Measurements from ENCODE around the gene MBD5.

Gene MBD5

DNA sequence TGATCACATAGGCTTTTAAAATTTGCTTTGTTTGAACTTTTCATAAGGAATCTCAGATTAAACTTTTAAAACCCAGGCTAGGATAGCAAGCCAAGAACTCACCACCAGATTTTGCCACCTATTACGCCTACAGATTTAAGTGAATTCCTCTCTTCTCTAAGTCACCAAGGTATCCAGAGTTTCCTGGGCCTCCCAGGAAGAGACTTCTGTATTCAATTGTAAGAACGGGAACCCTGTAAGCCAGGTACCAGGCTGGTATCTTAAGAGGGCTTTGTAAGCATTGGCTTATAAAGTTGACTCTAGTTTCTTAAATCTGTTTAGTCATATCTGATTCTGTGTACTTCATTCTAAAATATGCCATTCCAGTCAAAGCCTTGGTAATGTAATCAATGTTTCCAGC is 285.1 kb downstream of the MBD5 start:
- no peaks in the 10 kb centered on the region for H3K27me3 ChIP-seq (ENCODE audit: insufficient read depth, poor library complexity, severe bottlenecking)
- no peak for ATAC-seq (ENCODE audit: low read depth)
- no peak for DNase-seq (ENCODE audit: low spot score)
- H3K36me3 ChIP-seq (ENCODE audit: low read depth): no peaks in the 10 kb centered on the region
- no peak overlapping the region for H3K27ac ChIP-seq (ENCODE audit: poor library complexity, severe bottlenecking)
- no peak overlapping the region for H3K4me3 ChIP-seq (ENCODE audit: severe bottlenecking)
- TF ChIP-seq, protein P1, sequence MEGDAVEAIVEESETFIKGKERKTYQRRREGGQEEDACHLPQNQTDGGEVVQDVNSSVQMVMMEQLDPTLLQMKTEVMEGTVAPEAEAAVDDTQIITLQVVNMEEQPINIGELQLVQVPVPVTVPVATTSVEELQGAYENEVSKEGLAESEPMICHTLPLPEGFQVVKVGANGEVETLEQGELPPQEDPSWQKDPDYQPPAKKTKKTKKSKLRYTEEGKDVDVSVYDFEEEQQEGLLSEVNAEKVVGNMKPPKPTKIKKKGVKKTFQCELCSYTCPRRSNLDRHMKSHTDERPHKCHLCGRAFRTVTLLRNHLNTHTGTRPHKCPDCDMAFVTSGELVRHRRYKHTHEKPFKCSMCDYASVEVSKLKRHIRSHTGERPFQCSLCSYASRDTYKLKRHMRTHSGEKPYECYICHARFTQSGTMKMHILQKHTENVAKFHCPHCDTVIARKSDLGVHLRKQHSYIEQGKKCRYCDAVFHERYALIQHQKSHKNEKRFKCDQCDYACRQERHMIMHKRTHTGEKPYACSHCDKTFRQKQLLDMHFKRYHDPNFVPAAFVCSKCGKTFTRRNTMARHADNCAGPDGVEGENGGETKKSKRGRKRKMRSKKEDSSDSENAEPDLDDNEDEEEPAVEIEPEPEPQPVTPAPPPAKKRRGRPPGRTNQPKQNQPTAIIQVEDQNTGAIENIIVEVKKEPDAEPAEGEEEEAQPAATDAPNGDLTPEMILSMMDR (IDR thresholded peaks at IDR 0.05; ENCODE audit: poor library complexity, severe bottlenecking): no peak
- no peaks in the 10 kb centered on the region for H3K4me1 ChIP-seq (ENCODE audit: insufficient read depth, poor library complexity, severe bottlenecking)
- H3K9me3 ChIP-seq (ENCODE audit: severe bottlenecking): no peaks in the 10 kb centered on the region

DNA sequence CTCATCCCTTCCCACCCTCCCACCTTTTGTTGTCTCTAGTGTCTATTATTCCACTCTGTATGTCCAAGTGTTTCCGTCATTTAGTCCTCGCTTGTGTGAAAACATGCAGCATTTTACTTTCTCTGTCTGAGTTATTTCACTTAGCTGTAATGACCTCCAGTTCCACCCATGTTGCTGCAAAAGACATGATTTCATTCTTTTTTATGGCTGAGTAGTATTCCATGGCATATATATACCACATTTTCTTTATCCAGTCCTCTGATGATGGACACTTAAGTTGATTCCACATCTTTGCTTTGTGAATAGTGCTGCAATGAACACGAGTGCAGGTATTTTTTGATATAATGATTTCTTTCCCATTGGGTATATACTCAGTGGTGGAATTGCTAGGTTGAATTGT is 296.7 kb downstream of the MBD5 start:
- ATAC-seq (ENCODE audit: low read depth): no peak
- no peaks in the 10 kb centered on the region for H3K9me3 ChIP-seq (ENCODE audit: severe bottlenecking)
- DNase-seq (ENCODE audit: low spot score): no peak
- no peaks in the 10 kb centered on the region for H3K36me3 ChIP-seq (ENCODE audit: low read depth)
- no peak overlapping the region for H3K27ac ChIP-seq (ENCODE audit: poor library complexity, severe bottlenecking)
- H3K4me3 ChIP-seq (ENCODE audit: severe bottlenecking): no peak overlapping the region
- no peaks in the 10 kb centered on the region for H3K4me1 ChIP-seq (ENCODE audit: insufficient read depth, poor library complexity, severe bottlenecking)
- TF ChIP-seq, protein P1 (IDR thresholded peaks at IDR 0.05; ENCODE audit: poor library complexity, severe bottlenecking): no peak
- no peaks in the 10 kb centered on the region for H3K27me3 ChIP-seq (ENCODE audit: insufficient read depth, poor library complexity, severe bottlenecking)

DNA sequence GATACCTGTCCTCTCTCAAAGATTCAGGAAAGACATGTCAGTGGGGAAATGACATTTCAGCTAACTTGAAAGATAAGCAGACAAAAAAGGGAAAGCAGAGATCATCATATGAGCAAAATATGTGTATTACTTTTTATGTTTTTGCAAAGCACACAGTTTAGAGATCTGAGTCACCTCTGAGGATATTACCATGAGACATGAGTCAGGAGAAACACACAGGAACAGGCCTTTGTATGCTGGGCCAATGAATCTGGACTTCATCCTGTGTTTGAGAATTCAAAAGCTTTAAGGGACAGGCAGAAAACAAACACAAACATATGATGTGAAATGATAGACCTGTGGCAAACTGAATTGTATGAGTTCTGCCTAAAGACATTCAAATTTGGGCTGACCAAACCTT is 317.6 kb downstream of the MBD5 start:
- TF ChIP-seq, protein P1 (IDR thresholded peaks at IDR 0.05; ENCODE audit: poor library complexity, severe bottlenecking): no peak
- DNase-seq (ENCODE audit: low spot score) (no peak), ATAC-seq (ENCODE audit: low read depth) (peak; percentile 99)
- Histone ChIP-seq H3K27ac (ENCODE audit: poor library complexity, severe bottlenecking) (peak overlapping the region; percentile 11), H3K9me3 (ENCODE audit: severe bottlenecking) (no peaks in the 10 kb centered on the region), H3K27me3 (ENCODE audit: insufficient read depth, poor library complexity, severe bottlenecking) (no peaks in the 10 kb centered on the region), H3K36me3 (ENCODE audit: low read depth) (no peaks in the 10 kb centered on the region), H3K4me1 (ENCODE audit: insufficient read depth, poor library complexity, severe bottlenecking) (peaks cover 4% of the 10 kb centered on the region), H3K4me3 (ENCODE audit: severe bottlenecking) (no peak overlapping the region)

DNA sequence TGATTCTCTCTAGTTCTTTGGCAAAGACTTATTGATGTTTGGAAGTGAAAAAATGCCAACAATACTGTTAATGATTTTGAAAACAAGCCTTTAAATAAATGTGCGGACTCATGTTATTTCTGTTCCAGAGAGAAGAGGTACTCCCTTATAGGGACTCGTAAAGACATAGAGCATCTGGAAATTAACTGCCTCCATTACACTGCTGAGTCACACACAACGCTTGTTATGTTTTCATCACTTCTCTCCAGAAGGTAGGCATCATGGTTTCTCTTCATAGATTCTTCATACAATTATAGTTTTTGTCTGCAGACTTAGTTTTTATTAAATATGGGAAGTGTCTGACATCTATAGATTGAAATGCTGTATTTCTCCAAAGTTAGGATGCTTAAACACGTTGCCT is 321.2 kb downstream of the MBD5 start:
- no peaks in the 10 kb centered on the region for H3K27me3 ChIP-seq (ENCODE audit: insufficient read depth, poor library complexity, severe bottlenecking)
- no peak for ATAC-seq (ENCODE audit: low read depth)
- DNase-seq (ENCODE audit: low spot score): no peak
- H3K9me3 ChIP-seq (ENCODE audit: severe bottlenecking): no peaks in the 10 kb centered on the region
- H3K4me1 ChIP-seq (ENCODE audit: insufficient read depth, poor library complexity, severe bottlenecking): peaks cover 4% of the 10 kb centered on the region
- no peak overlapping the region for H3K4me3 ChIP-seq (ENCODE audit: severe bottlenecking)
- TF ChIP-seq, protein P1 (IDR thresholded peaks at IDR 0.05; ENCODE audit: poor library complexity, severe bottlenecking): no peak
- H3K36me3 ChIP-seq (ENCODE audit: low read depth): no peaks in the 10 kb centered on the region
- no peak overlapping the region for H3K27ac ChIP-seq (ENCODE audit: poor library complexity, severe bottlenecking)

DNA sequence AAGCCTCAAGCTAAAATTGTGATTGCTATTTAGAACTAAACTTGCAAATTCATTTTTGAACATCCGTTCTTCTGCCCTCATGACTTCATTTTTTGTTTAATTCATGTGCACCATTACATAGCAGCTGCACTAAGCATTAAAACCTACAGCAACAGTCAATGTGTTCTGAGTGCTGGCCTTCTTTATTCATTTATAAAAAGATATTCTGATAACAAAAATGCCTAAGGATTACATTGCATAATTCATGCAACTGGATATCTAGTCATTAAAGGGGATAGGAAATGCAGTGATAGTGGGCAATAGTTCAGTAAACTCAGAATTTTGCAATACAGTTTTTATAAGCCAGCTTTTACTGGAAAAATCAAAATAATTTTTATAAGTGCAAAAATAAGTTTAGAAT is 329.3 kb downstream of the MBD5 start:
- Histone ChIP-seq H3K36me3 (ENCODE audit: low read depth) (no peaks in the 10 kb centered on the region), H3K27me3 (ENCODE audit: insufficient read depth, poor library complexity, severe bottlenecking) (no peaks in the 10 kb centered on the region), H3K27ac (ENCODE audit: poor library complexity, severe bottlenecking) (no peak overlapping the region), H3K9me3 (ENCODE audit: severe bottlenecking) (no peaks in the 10 kb centered on the region), H3K4me1 (ENCODE audit: insufficient read depth, poor library complexity, severe bottlenecking) (no peaks in the 10 kb centered on the region), H3K4me3 (ENCODE audit: severe bottlenecking) (no peak overlapping the region)
- TF ChIP-seq, protein P1 (IDR thresholded peaks at IDR 0.05; ENCODE audit: poor library complexity, severe bottlenecking): no peak
- ATAC-seq (ENCODE audit: low read depth) (no peak), DNase-seq (ENCODE audit: low spot score) (no peak)

All from RWPE2 (cell line).